Measurements from ENCODE around the gene KLRC4.

DNA sequence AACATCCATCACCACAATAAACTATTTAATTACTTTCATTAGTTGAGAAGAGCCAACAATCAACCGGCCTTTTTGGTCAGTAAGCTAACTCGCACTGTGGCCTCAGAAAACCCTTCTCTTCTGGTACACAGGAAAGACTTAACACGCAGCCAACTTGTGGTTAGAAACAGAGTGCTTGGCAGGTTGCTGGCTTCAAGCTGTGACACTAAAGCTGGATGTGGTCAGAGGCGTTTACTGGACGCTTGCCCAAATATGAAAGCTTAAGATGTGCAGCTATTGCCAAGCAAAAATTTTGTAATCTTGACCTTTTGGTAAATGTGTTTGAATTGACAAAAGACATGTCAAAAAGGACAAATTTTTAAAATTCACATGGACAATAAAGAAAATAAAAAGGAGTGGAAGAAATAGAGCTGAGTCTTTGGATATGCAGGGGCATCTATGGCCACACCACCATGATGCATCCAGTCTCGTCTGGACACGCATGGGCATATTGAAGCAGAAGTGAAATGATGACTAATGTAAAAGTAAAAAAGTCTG lies 17.1 kb downstream of the KLRC4 start:
- TF ChIP-seq, protein P1, sequence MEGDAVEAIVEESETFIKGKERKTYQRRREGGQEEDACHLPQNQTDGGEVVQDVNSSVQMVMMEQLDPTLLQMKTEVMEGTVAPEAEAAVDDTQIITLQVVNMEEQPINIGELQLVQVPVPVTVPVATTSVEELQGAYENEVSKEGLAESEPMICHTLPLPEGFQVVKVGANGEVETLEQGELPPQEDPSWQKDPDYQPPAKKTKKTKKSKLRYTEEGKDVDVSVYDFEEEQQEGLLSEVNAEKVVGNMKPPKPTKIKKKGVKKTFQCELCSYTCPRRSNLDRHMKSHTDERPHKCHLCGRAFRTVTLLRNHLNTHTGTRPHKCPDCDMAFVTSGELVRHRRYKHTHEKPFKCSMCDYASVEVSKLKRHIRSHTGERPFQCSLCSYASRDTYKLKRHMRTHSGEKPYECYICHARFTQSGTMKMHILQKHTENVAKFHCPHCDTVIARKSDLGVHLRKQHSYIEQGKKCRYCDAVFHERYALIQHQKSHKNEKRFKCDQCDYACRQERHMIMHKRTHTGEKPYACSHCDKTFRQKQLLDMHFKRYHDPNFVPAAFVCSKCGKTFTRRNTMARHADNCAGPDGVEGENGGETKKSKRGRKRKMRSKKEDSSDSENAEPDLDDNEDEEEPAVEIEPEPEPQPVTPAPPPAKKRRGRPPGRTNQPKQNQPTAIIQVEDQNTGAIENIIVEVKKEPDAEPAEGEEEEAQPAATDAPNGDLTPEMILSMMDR (IDR thresholded peaks at IDR 0.05; ENCODE audit: extremely low read depth in 1 of 2, insufficient read depth in 1 of 2, low read depth in 1 of 2, low read length in 2 of 2) = no peak
- TF ChIP-seq POLR2A (IDR thresholded peaks at IDR 0.05; ENCODE audit: low read depth, low read length) (no peak), EZH2 (IDR thresholded peaks at IDR 0.05; ENCODE audit: borderline replicate concordance, low read depth, low read length, severe bottlenecking) (no peak)

Data from endothelial cell of umbilical vein (primary cell).